Uterus (tissue), 2 donors: ENCODE results near the gene UBXN1.
A peak's percentile ranks its signal among the peaks of the same experiment; 100 is the strongest.

Source experiments
- CTCF ChIP-seq, 4 experiments: fragments of 200-600 bp in 2 of 4; fragments of 450-650 bp in 2 of 4; sonication (generic) in 2 of 4; IDR thresholded peaks; one replicate each; pipeline ENCODE4 v1.5.1; 2016 to 2019; ENCODE audit warnings: antibody characterized with exemption in 4 of 4, mild to moderate bottlenecking in 2 of 4, moderate library complexity in 1 of 4
- POLR2A ChIP-seq, 2 donors: fragments of 450-650 bp; IDR thresholded peaks; one replicate each; pipeline ENCODE4 v1.6.1; 2016; ENCODE audit warnings: antibody characterized with exemption in 2 of 2, mild to moderate bottlenecking in 1 of 2, moderate library complexity in 1 of 2

- peak in 1 of 2 donors; percentile 21 for TF ChIP-seq POLR2A (IDR thresholded peaks at IDR 0.05)
- TF ChIP-seq CTCF (IDR thresholded peaks at IDR 0.05), result no peak
These were observed 8.9 kb upstream of the UBXN1 start for GRCh38 chr11:62687508-62688396.
